8988T (cell line): ENCODE results near the gene EDEM2.
"Not testable (repeated sequence)": the region's sequence is repeated elsewhere in the genome, so short reads cannot be mapped to it uniquely, and the experiment has no call there.

Experiments
- DNase-seq: peaks from one replicate; pipeline ENCODE4 v3.0.0; 2011

The EDEM2 gene

GRCh38 chr20:35085477-35086225 lies 61.5 kb downstream of the EDEM2 start:
- no peak for DNase-seq

- no peak for DNase-seq
These were observed 62.1 kb downstream of the EDEM2 start for GRCh38 chr20:35084998-35085397.

- not testable (repeated sequence) for DNase-seq
These were observed 66.8 kb downstream of the EDEM2 start for GRCh38 chr20:35080348-35080642.

- no peak for DNase-seq
These were observed 67.4 kb downstream of the EDEM2 start for GRCh38 chr20:35079472-35080347.

GRCh38 chr20:35077872-35078271 lies 69.3 kb downstream of the EDEM2 start:
- no peak for DNase-seq

GRCh38 chr20:35077341-35077740 lies 69.8 kb downstream of the EDEM2 start:
- DNase-seq: no peak

GRCh38 chr20:35071436-35072153 lies 75.5 kb downstream of the EDEM2 start:
- not testable (repeated sequence) for DNase-seq

- no peak for DNase-seq
These were observed 80.9 kb downstream of the EDEM2 start for GRCh38 chr20:35066194-35066593.
